ENCODE measurements around the gene FAF1. TPM values are rescaled to one million over a fixed set of nuclear protein-coding genes. Genes with fewer than 3 reads are reported as not detected.

The FAF1 gene
- total and polyA plus RNA-seq, 9 of the 15 experiments (the other 6 are each of a cell fraction or from before 2014, with no cell fraction given) = 48.7 to 225 (median 118) TPM

GRCh38 chr1:50605186-50605875 lies 354.7 kb downstream of the FAF1 start (continued):
- peak; percentile 40; the same call in 1 of the 2 replicates for TF ChIP-seq REST (IDR thresholded peaks at IDR 0.05; ENCODE audit: borderline replicate concordance)
- no peak for TF ChIP-seq REST (CRISPR knock-in tag; IDR thresholded peaks at IDR 0.05; ENCODE audit: low read depth)

Measured in K562 (cell line).